ENCODE data around the gene PAK4. TPM values are rescaled to one million over a fixed set of nuclear protein-coding genes. Genes with fewer than 3 reads are reported as not detected.
A peak's percentile ranks its signal among the peaks of the same experiment; 100 is the strongest.

Gene PAK4
- total and polyA plus RNA-seq, 2 donors from 2014 or later = 52.5 to 55.6 TPM

DNA sequence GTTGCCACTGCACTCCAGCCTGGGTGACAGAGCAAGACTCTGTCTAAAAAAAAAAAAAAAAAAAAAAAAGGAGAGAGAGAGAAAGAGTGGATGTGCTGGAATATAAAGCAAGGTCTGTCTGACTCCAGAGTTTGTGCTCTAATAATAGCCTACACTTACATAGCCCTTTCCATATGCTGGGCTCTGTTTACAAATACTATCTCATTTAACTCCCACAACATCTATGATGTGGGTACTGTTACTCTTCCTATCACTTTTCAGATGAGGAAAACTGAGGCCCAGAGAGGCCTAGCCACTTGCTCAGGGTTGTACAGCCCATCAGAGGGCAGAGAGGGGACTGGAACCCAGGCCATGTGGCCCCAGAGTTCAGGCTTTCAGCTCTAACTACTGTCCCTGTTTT, 15.9 kb upstream of the PAK4 start:
- no peak overlapping the region for H3K4me3 ChIP-seq (ENCODE audit: low read length in 3 of 3)
- no peak overlapping the region for H3K9ac ChIP-seq (ENCODE audit: low read length in 3 of 3)
- H3K4me1 ChIP-seq (ENCODE audit: control insufficient read depth in 2 of 3, insufficient read depth in 2 of 3, low read depth in 1 of 3, low read length in 3 of 3) = peaks cover 0 to 4% (median 0%) of the 10 kb centered on the region in 3 donors
- TF ChIP-seq, protein P1, sequence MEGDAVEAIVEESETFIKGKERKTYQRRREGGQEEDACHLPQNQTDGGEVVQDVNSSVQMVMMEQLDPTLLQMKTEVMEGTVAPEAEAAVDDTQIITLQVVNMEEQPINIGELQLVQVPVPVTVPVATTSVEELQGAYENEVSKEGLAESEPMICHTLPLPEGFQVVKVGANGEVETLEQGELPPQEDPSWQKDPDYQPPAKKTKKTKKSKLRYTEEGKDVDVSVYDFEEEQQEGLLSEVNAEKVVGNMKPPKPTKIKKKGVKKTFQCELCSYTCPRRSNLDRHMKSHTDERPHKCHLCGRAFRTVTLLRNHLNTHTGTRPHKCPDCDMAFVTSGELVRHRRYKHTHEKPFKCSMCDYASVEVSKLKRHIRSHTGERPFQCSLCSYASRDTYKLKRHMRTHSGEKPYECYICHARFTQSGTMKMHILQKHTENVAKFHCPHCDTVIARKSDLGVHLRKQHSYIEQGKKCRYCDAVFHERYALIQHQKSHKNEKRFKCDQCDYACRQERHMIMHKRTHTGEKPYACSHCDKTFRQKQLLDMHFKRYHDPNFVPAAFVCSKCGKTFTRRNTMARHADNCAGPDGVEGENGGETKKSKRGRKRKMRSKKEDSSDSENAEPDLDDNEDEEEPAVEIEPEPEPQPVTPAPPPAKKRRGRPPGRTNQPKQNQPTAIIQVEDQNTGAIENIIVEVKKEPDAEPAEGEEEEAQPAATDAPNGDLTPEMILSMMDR (IDR thresholded peaks at IDR 0.05; ENCODE audit: borderline replicate concordance, extremely low read depth, insufficient read depth) = no peak
- H3K9me3 ChIP-seq (ENCODE audit: control insufficient read depth in 2 of 3, insufficient read depth in 1 of 3, low read length in 3 of 3) = no peaks in the 10 kb centered on the region
- intact Hi-C loops (cut with DNase I) = no loop called here
- FAIRE-seq (no peak), DNase-seq (no peak)
- H3K36me3 ChIP-seq (ENCODE audit: control insufficient read depth in 2 of 3, insufficient read depth in 3 of 3, low read length in 3 of 3) = no peaks in the 10 kb centered on the region
- no peak overlapping the region for H3K27ac ChIP-seq (ENCODE audit: low read depth in 2 of 2, low read length in 2 of 2)
- H3K27me3 ChIP-seq (ENCODE audit: control insufficient read depth, insufficient read depth, low read length) = no peaks in the 10 kb centered on the region

DNA sequence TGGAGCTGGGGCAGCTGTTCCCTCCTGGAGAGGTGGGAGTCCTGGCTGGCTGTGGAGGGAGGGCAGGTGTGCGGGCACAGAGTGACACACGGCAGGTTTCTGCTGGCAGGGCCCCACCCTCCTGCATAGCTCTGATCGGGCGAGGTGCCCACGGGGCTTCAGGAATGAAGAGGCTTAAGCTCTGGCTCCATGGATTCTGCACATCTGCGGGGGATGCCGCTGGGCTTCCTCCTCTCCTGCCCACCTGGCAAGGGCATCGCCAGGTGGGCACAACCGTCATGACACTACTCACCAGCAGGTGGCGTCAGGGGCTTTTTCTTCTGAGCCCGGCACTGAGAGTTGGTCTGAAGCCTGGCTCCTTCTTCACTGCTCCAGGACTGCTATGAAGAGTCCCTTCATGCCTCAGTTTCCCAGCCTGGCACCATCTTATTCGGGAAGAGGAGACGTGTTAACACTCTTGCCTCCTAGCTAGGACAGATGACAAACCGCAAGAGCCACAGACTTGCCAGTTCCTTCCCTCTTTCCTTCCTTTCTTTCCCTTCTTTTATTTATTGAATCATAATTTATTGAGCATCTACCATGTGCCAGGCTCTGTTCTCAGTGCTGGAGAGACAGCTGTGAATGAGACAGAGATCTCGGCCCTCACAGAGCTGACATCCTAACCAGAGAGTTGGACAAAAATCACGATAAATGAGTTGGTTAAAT, 15.2 kb upstream of the PAK4 start:
- FAIRE-seq = no peak
- intact Hi-C loops (cut with DNase I) = no loop called here
- TF ChIP-seq, protein P1 (IDR thresholded peaks at IDR 0.05; ENCODE audit: borderline replicate concordance, extremely low read depth, insufficient read depth) = peak; percentile 79
- Histone ChIP-seq H3K27ac (ENCODE audit: low read depth in 2 of 2, low read length in 2 of 2) (no peak overlapping the region), H3K4me1 (ENCODE audit: control insufficient read depth in 2 of 3, insufficient read depth in 2 of 3, low read depth in 1 of 3, low read length in 3 of 3) (peaks cover 0 to 4% (median 0%) of the 10 kb centered on the region in 3 donors), H3K4me3 (ENCODE audit: low read length in 3 of 3) (no peak overlapping the region), H3K9me3 (ENCODE audit: control insufficient read depth in 2 of 3, insufficient read depth in 1 of 3, low read length in 3 of 3) (no peaks in the 10 kb centered on the region), H3K36me3 (ENCODE audit: control insufficient read depth in 2 of 3, insufficient read depth in 3 of 3, low read length in 3 of 3) (no peaks in the 10 kb centered on the region), H3K9ac (ENCODE audit: low read length in 3 of 3) (no peak overlapping the region), H3K27me3 (ENCODE audit: control insufficient read depth, insufficient read depth, low read length) (no peaks in the 10 kb centered on the region)
- peak in 3 of 5 donors; percentile 56 to 68 (median 56) for DNase-seq

DNA sequence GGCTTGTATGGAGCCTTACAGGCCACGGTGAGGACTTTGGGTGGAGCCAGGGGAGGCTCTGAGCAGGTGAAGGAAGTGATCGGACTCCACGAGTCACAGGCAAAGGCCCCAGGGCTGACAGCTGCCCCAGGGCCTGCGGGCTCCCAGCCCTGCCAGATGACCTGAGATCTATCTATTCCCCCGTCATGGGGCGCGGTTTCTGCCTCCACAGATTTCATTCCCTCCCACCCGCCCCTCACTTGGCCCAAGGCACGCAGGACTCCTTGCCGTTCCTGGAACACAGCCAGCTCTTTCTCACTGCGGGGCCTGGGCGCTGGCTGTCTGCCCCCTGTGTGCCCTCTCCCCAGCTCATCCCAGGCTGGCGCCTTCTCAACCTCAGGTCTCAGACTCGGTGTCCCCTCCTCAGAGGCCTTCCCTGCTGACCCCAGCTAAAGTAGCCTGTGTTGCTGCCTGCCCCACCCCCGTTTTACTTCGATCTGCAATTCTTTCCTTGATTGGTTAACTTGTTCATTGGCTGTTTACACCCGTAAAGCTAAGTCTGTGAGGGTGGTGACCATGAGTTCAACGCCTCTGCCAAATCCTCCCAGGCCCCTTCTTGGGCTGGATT, 13.9 kb upstream of the PAK4 start:
- no peaks in the 10 kb centered on the region for H3K36me3 ChIP-seq (ENCODE audit: control insufficient read depth in 2 of 3, insufficient read depth in 3 of 3, low read length in 3 of 3)
- no peaks in the 10 kb centered on the region for H3K9me3 ChIP-seq (ENCODE audit: control insufficient read depth in 2 of 3, insufficient read depth in 1 of 3, low read length in 3 of 3)
- no peaks in the 10 kb centered on the region for H3K27me3 ChIP-seq (ENCODE audit: control insufficient read depth, insufficient read depth, low read length)
- peaks cover 0 to 4% (median 0%) of the 10 kb centered on the region in 3 donors for H3K4me1 ChIP-seq (ENCODE audit: control insufficient read depth in 2 of 3, insufficient read depth in 2 of 3, low read depth in 1 of 3, low read length in 3 of 3)
- no peak overlapping the region for H3K9ac ChIP-seq (ENCODE audit: low read length in 3 of 3)
- H3K27ac ChIP-seq (ENCODE audit: low read depth in 2 of 2, low read length in 2 of 2) = no peak overlapping the region
- DNase-seq = peak in 2 of 5 donors; percentile 29 to 42
- H3K4me3 ChIP-seq (ENCODE audit: low read length in 3 of 3) = no peak overlapping the region
- TF ChIP-seq, protein P1 (IDR thresholded peaks at IDR 0.05; ENCODE audit: borderline replicate concordance, extremely low read depth, insufficient read depth) = no peak
- intact Hi-C loops (cut with DNase I) = no loop called here
- FAIRE-seq = no peak
